Measurements from ENCODE around the gene NHERF1. TPM values are rescaled to one million over a fixed set of nuclear protein-coding genes. Genes with fewer than 3 reads are reported as not detected.

Gene NHERF1
- total RNA-seq, 6 experiments from 2014 or later: 15.7 to 18.9 (median 17.5) TPM

DNA sequence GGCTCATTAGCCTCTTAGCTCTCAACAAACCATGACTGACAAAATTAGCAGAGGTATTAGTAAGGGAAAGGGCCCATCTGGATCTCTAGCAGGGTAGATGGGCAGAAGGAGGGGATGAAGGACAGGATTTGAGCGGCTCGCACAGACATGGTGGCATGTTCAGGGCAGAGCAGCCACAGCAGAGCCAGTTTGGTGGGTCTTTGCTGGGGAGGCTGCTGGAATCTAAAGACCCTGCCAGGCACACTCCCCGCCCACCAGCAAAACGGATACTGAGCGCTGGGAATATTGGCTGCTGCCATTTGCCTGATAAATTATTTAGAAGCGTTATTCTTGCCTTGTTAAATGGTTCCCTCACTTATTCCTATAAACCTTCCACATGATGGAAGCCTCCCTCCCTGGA is 48.4 kb downstream of the NHERF1 start:
- no peak for DNase-seq
- Mint-ChIP-seq H3K4me1 (ENCODE audit: low read depth) (peaks cover 34% of the 10 kb centered on the region), H3K36me3 (ENCODE audit: low read depth) (peaks cover 6% of the 10 kb centered on the region; the same call in 1 of the 2 replicates), H3K27ac (no peak overlapping the region; the same call in 1 of the 2 replicates), H3K9me3 (no peaks in the 10 kb centered on the region), H3K27me3 (ENCODE audit: insufficient read depth) (peaks cover 2% of the 10 kb centered on the region; the same call in 1 of the 2 replicates), H3K4me3 (no peak overlapping the region)
- TF ChIP-seq, protein P1, sequence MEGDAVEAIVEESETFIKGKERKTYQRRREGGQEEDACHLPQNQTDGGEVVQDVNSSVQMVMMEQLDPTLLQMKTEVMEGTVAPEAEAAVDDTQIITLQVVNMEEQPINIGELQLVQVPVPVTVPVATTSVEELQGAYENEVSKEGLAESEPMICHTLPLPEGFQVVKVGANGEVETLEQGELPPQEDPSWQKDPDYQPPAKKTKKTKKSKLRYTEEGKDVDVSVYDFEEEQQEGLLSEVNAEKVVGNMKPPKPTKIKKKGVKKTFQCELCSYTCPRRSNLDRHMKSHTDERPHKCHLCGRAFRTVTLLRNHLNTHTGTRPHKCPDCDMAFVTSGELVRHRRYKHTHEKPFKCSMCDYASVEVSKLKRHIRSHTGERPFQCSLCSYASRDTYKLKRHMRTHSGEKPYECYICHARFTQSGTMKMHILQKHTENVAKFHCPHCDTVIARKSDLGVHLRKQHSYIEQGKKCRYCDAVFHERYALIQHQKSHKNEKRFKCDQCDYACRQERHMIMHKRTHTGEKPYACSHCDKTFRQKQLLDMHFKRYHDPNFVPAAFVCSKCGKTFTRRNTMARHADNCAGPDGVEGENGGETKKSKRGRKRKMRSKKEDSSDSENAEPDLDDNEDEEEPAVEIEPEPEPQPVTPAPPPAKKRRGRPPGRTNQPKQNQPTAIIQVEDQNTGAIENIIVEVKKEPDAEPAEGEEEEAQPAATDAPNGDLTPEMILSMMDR (IDR thresholded peaks at IDR 0.05): no peak

DNA sequence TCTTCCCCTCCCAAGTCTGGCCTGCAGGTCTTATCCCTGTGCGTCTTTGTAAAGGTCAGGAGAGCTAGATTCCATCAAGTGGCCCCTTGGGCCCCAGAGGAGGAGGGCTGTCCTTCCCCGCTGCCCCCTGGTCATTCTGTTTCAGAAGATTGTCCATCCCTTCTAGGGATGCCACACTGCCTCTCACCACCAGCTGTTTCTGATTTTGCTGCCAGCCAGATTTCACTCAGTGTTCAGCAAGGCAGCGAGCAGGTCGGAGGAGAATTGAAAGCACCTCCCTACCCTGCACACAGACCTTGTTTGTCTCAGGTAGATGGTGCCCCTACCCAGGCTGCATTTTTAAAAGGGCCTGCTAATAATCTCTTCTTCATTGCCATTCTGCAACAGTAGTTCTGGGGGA is 49.4 kb downstream of the NHERF1 start:
- no peaks in the 10 kb centered on the region for H3K9me3 Mint-ChIP-seq
- DNase-seq: no peak
- peaks cover 6% of the 10 kb centered on the region; the same call in 1 of the 2 replicates for H3K36me3 Mint-ChIP-seq (ENCODE audit: low read depth)
- peak overlapping the region; percentile 94 for H3K27ac Mint-ChIP-seq
- TF ChIP-seq, protein P1 (IDR thresholded peaks at IDR 0.05): no peak
- H3K4me3 Mint-ChIP-seq: peak overlapping the region; percentile 58
- H3K27me3 Mint-ChIP-seq (ENCODE audit: insufficient read depth): peaks cover 2% of the 10 kb centered on the region; the same call in 1 of the 2 replicates
- H3K4me1 Mint-ChIP-seq (ENCODE audit: low read depth): peaks cover 34% of the 10 kb centered on the region

DNA sequence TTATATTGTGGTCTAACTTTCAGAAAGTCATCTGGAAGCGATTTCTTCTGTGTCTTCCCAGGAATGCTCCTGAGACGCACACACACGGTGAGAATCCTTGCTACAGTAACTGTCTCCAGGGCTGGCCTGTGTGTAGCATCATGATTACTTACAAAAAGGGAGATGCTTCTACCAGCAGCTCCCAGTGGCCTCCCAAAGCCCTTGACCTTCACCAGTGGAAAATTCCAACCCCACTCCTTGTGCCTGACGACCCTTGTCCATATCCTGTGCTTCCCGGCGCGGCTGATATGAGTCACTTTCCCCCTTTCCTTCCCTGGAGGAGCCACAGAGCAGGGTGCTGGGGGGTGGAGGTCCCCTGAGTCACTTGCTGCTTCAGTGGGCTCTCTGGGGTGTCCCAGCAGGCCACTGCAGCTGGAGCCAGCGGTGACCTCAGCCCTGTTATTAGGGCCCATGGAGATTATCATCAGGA is 49.8 kb downstream of the NHERF1 start:
- peak; percentile 57 for DNase-seq
- H3K4me3 Mint-ChIP-seq: peak overlapping the region; percentile 58
- peaks cover 6% of the 10 kb centered on the region; the same call in 1 of the 2 replicates for H3K36me3 Mint-ChIP-seq (ENCODE audit: low read depth)
- TF ChIP-seq, protein P1 (IDR thresholded peaks at IDR 0.05): no peak
- peaks cover 34% of the 10 kb centered on the region for H3K4me1 Mint-ChIP-seq (ENCODE audit: low read depth)
- H3K27ac Mint-ChIP-seq: peak overlapping the region; percentile 94
- no peaks in the 10 kb centered on the region for H3K9me3 Mint-ChIP-seq
- peaks cover 2% of the 10 kb centered on the region; the same call in 1 of the 2 replicates for H3K27me3 Mint-ChIP-seq (ENCODE audit: insufficient read depth)

DNA sequence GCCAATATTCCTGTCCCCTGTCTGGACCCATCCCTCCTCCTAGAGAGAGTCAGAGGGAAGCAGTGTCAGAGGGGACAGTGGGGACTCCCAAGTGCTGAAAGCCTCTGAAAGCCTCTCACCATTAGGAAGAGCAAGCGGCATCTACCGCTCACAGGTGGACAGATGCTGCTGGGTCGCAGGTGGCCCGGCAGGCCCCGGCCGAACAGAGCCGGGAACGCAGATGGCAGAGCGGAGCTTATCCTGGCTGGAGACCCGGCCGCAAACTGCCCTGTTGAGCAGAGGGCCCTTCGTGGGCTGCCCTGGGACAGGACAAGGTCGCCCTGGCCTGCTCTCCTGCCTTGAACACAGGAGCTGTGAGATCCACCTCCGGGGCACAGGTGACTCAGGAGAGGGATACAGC is 50.7 kb downstream of the NHERF1 start:
- Mint-ChIP-seq H3K9me3 (no peaks in the 10 kb centered on the region), H3K4me1 (ENCODE audit: low read depth) (peaks cover 34% of the 10 kb centered on the region), H3K36me3 (ENCODE audit: low read depth) (peaks cover 6% of the 10 kb centered on the region; the same call in 1 of the 2 replicates), H3K27me3 (ENCODE audit: insufficient read depth) (peaks cover 2% of the 10 kb centered on the region; the same call in 1 of the 2 replicates), H3K4me3 (peak overlapping the region; percentile 65), H3K27ac (peak overlapping the region; percentile 94)
- DNase-seq: no peak
- TF ChIP-seq, protein P1 (IDR thresholded peaks at IDR 0.05): no peak

DNA sequence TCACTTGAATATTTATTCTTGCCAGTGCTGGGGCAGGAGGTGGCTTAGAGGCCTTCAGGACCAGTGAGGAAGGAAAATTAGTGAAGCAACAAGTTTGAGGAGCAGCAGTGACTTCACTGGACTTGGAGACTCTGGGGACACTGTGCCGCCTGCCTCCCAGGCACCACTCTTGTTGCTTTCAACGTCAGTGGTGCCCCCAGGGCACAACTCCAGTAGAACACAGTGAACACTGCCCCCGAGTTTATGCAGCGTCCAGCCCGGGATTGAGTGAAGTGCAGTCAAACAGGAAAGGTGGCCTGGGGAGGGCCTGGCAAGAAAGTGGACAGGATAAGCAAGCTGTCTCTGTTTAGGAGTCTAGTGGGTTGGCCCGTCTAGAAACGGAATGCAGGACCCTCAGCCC is 52.1 kb downstream of the NHERF1 start:
- H3K9me3 Mint-ChIP-seq: no peaks in the 10 kb centered on the region
- H3K4me3 Mint-ChIP-seq: no peak overlapping the region
- no peak for DNase-seq
- TF ChIP-seq, protein P1 (IDR thresholded peaks at IDR 0.05): no peak
- H3K36me3 Mint-ChIP-seq (ENCODE audit: low read depth): peaks cover 6% of the 10 kb centered on the region; the same call in 1 of the 2 replicates
- no peak overlapping the region for H3K27ac Mint-ChIP-seq
- peaks cover 34% of the 10 kb centered on the region for H3K4me1 Mint-ChIP-seq (ENCODE audit: low read depth)
- no peaks in the 10 kb centered on the region for H3K27me3 Mint-ChIP-seq (ENCODE audit: insufficient read depth)

All from HFFc6 (cell line).